Esophagus muscularis mucosa (tissue), 4 donors: Measurements from ENCODE around the gene FAM3A. TPM values are rescaled to one million over a fixed set of nuclear protein-coding genes. Genes with fewer than 3 reads are reported as not detected.

ENCODE experiments used
- DNase-seq: peaks from one replicate; pipeline ENCODE4 v3.0.0-alpha.2; 2017; ENCODE audit errors: extremely low spot score
- H3K27ac ChIP-seq, 4 donors: fragments of 200-600 bp; sonication (generic); replicated peaks in 1 of 4; 1 replicate in 3 of 4; 2 replicates in 1 of 4; pipeline ENCODE4 v1.5.1; 2016 to 2019; ENCODE audit warnings: mild to moderate bottlenecking in 1 of 4
- H3K27me3 ChIP-seq, 4 donors: fragments of 200-600 bp; sonication (generic); one replicate each; pipeline versions ENCODE4 v1.5.1 to v1.6.0; 2016 to 2019
- H3K36me3 ChIP-seq, 4 donors: fragments of 200-600 bp; sonication (generic); one replicate each; pipeline ENCODE4 v1.5.1; 2016 to 2019
- H3K4me1 ChIP-seq, 4 donors: fragments of 200-600 bp; sonication (generic); one replicate each; pipeline ENCODE4 v1.5.1; 2016 to 2019
- H3K4me3 ChIP-seq, 4 donors: fragments of 200-600 bp; sonication (generic); 1 replicate in 2 of 4; 2 replicates in 2 of 4; pipeline ENCODE4 v1.5.1; 2016 to 2019; ENCODE audit warnings: mild to moderate bottlenecking in 4 of 4, moderate library complexity in 1 of 4
- H3K9me3 ChIP-seq, 4 donors: fragments of 200-600 bp; sonication (generic); 1 replicate in 3 of 4; 2 replicates in 1 of 4; pipeline ENCODE4 v1.5.1; 2016 to 2019
- EP300 ChIP-seq: sonication (generic); formaldehyde crosslinking; IDR thresholded peaks from one replicate; pipeline ENCODE4 v1.6.1; 2017; ENCODE audit warnings: antibody characterized with exemption
- POLR2A ChIP-seq: fragments of 450-650 bp; IDR thresholded peaks from one replicate; pipeline ENCODE4 v1.6.1; 2017; ENCODE audit warnings: antibody characterized with exemption, moderate library complexity, mild to moderate bottlenecking, low read depth
- POLR2AphosphoS5 ChIP-seq, 2 donors: sonication (generic); formaldehyde crosslinking; IDR thresholded peaks; one replicate each; pipeline ENCODE4 v1.6.1; 2017; ENCODE audit warnings: antibody characterized with exemption in 2 of 2
- WGBS: methylation state at CpG from one replicate; pipeline ENCODE4 v1.1.5; 2018; 5-methylcytosine and 5-hydroxymethylcytosine counted together
- intact Hi-C: fragments of 100-400 bp; cut with DNase I; formaldehyde crosslinking; loops from one replicate; pipeline ENCODE4 v1.15.1; 2023
- small RNA-seq, 3 donors: library from RNA; depleted of rRNA; stranded (forward); fragments of <200 nt; gene quantifications; one replicate each; pipeline ENCODE3, GENCODE V24; 2016
- total RNA-seq, 4 donors: library from RNA; depleted of rRNA; stranded (reverse); fragments of >200 nt; gene quantifications; one replicate each; pipeline versions ENCODE4 v1.1.0 to v1.2.1, GENCODE V29; 2016
- TF ChIP-seq, protein P1 (sequence below), 3 experiments: fragments of 200-600 bp in 2 of 3; fragments of 450-650 bp in 1 of 3; sonication (generic) in 2 of 3; IDR thresholded peaks; one replicate each; pipeline ENCODE4 v1.5.1; 2017 to 2019; ENCODE audit warnings: antibody characterized with exemption in 3 of 3, mild to moderate bottlenecking in 2 of 3, moderate library complexity in 1 of 3

The FAM3A gene
- total RNA-seq, 4 donors from 2014 or later: 34.9 to 49.4 (median 40.4) TPM

DNA sequence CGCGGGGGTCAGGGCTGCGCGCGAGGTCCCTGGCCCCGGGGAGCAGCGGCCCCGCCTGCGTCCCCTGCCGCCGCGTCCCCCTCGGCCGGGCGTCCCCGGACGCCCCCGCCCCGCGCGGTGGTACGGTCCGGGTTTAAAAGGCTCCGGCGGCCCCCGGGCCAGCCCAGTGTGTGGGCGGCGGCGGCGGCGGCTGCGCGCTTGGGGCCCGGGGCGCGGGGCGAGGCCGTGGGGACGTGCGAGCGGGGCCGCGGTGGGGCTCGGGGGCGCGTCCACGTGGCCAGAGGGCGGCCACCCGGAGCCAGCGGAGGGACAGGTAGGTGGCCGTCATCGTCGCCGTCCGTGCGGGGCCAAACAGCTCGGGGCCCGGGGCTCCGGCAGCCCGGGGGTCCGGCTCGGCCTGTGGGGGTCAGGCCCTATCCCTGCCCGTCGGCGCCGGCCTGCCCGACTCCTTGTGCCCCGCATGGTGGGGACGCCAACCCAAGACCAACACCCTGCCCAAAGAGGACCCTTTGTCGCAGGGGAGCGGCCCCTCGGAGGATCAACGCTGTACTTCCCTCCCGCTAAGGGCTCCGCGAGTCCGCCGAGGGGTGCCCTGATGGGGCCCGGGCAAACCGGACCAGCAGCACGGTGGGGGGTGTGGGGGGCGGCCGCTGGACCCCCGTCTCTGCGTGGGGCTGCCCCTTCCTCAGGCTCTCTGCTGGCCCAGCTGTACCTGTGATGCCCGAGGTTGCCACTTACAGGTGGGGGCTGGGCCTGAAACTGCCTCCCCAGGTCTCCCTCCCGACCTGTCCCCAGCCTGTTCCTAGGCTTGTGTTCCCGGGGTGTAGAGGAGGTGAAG lies 57.7 kb downstream of the FAM3A start, which contains the start of gene PLXNA3:
TSS of gene PLXNA3 (plus strand) at position 166 of the 838 bp plus-strand sequence. CDS start 1,903 bp downstream, outside the sequence.
- TF ChIP-seq EP300: no peak
- TF ChIP-seq, protein P1, sequence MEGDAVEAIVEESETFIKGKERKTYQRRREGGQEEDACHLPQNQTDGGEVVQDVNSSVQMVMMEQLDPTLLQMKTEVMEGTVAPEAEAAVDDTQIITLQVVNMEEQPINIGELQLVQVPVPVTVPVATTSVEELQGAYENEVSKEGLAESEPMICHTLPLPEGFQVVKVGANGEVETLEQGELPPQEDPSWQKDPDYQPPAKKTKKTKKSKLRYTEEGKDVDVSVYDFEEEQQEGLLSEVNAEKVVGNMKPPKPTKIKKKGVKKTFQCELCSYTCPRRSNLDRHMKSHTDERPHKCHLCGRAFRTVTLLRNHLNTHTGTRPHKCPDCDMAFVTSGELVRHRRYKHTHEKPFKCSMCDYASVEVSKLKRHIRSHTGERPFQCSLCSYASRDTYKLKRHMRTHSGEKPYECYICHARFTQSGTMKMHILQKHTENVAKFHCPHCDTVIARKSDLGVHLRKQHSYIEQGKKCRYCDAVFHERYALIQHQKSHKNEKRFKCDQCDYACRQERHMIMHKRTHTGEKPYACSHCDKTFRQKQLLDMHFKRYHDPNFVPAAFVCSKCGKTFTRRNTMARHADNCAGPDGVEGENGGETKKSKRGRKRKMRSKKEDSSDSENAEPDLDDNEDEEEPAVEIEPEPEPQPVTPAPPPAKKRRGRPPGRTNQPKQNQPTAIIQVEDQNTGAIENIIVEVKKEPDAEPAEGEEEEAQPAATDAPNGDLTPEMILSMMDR (IDR thresholded peaks at IDR 0.05): no peak
- TF ChIP-seq POLR2A: no peak
- peak; percentile 26 to 29 for TF ChIP-seq POLR2AphosphoS5 (IDR thresholded peaks at IDR 0.05)
- intact Hi-C loops: no loop called here
- 50% methylated on average over 8 of the region's 88 CpGs for WGBS
- no peaks in the 10 kb centered on the region for H3K27me3 ChIP-seq
- peaks cover 0 to 16% (median 6%) of the 10 kb centered on the region in 4 donors for H3K36me3 ChIP-seq
- DNase-seq: no peak
- H3K4me3 ChIP-seq: peak within 1 kb of the TSS; percentile 59 to 72 (median 63)
- H3K4me1 ChIP-seq: peaks cover 0 to 21% (median 17%) of the 10 kb centered on the region in 4 donors
- no peaks in the 10 kb centered on the region for H3K9me3 ChIP-seq
- H3K27ac ChIP-seq: peak within 1 kb of the TSS; percentile 69 to 75 (median 72)

- Histone ChIP-seq H3K9me3 (no peaks in the 10 kb centered on the region), H3K36me3 (peaks cover 0 to 16% (median 6%) of the 10 kb centered on the region in 4 donors), H3K27ac (peak overlapping the region; percentile 69 to 75 (median 72)), H3K4me3 (peak overlapping the region; percentile 59 to 72 (median 63)), H3K4me1 (peaks cover 0 to 21% (median 17%) of the 10 kb centered on the region in 4 donors), H3K27me3 (no peaks in the 10 kb centered on the region)
- WGBS: 50% methylated on average over 54 of the region's 65 CpGs
- DNase-seq: no peak
- no peak for TF ChIP-seq POLR2A
- TF ChIP-seq, protein P1 (IDR thresholded peaks at IDR 0.05): no peak
- no peak for TF ChIP-seq POLR2AphosphoS5 (IDR thresholded peaks at IDR 0.05)
- TF ChIP-seq EP300: no peak
- intact Hi-C loops: no loop called here
Measured at GRCh38 chrX:154457491-154458115, 58.4 kb downstream of the FAM3A start.

Small RNA genes lying within 50 kb of the gene (small RNA-seq; reads per million reads assigned to genes)
- gene RN7SL697P: 0 reads per million in 3 donors

Other genes starting within 250 kb of the FAM3A start
- not detected for gene TEX28, start 221.1 kb downstream of the FAM3A start, total RNA-seq
- not detected for gene TKTL1, start 220.4 kb downstream of the FAM3A start, total RNA-seq
- over 10,000 TPM in 3 of 4 donors, 1,000 to 10,000 TPM in 1; 8,941 to 16,544 (median 12,362) TPM for gene FLNA, start 141.6 kb downstream of the FAM3A start, total RNA-seq
- 10 to 100 TPM; 37.0 to 64.7 (median 57.7) TPM for gene EMD, start 136.9 kb downstream of the FAM3A start, total RNA-seq
- gene RPL10, start 117.9 kb downstream of the FAM3A start, total RNA-seq: 1,000 to 10,000 TPM; 2,150 to 7,554 (median 4,519) TPM
- 10 to 100 TPM; 19.9 to 24.3 (median 22.6) TPM for gene DNASE1L1, start 107.0 kb downstream of the FAM3A start, total RNA-seq
- gene TAFAZZIN, start 104.7 kb downstream of the FAM3A start, total RNA-seq: 10 to 100 TPM; 18.6 to 43.6 (median 32.5) TPM
- 10 to 100 TPM; 27.4 to 67.2 (median 34.7) TPM for gene ATP6AP1, start 87.6 kb downstream of the FAM3A start, total RNA-seq
- gene GDI1, start 79.1 kb downstream of the FAM3A start, total RNA-seq: 100 to 1,000 TPM; 105 to 148 (median 128) TPM
- 10 to 100 TPM; 47.7 to 63.5 (median 56.7) TPM for gene FAM50A, start 72.1 kb downstream of the FAM3A start, total RNA-seq
- gene PLXNA3, start 58.0 kb downstream of the FAM3A start, total RNA-seq: 10 to 100 TPM in 1 of 4 donors, 1 to 10 TPM in 3; 2.2 to 17.9 (median 4.3) TPM
- 10 to 100 TPM; 14.1 to 21.7 (median 16.9) TPM for gene LAGE3, start 37.0 kb downstream of the FAM3A start, total RNA-seq
- gene UBL4A, start 29.6 kb downstream of the FAM3A start, total RNA-seq: 10 to 100 TPM; 41.7 to 75.8 (median 57.9) TPM
- gene SLC10A3, start 25.6 kb downstream of the FAM3A start, total RNA-seq: 10 to 100 TPM; 24.5 to 44.9 (median 38.1) TPM
- gene G6PD, start 30.6 kb upstream of the FAM3A start, total RNA-seq: 10 to 100 TPM; 22.0 to 43.8 (median 27.3) TPM
- gene IKBKG, start 31.4 kb upstream of the FAM3A start, total RNA-seq: 10 to 100 TPM; 12.0 to 18.3 (median 17.3) TPM
- gene CTAG1A, start 68.9 kb upstream of the FAM3A start, total RNA-seq: not detected
- not detected for gene CTAG1B, start 103.0 kb upstream of the FAM3A start, total RNA-seq
- not detected for gene CTAG2, start 137.3 kb upstream of the FAM3A start, total RNA-seq
- 1 to 10 TPM; 3.9 to 7.3 (median 5.2) TPM for gene GAB3, start 234.8 kb upstream of the FAM3A start, total RNA-seq
- gene DKC1, start 246.6 kb upstream of the FAM3A start, total RNA-seq: 10 to 100 TPM; 18.3 to 29.9 (median 24.9) TPM